Stimulated activated CD4-positive, alpha-beta T cell treated with anti-CD3 and anti-CD28 coated beads, TNF-alpha, amount 100 ng/mL, for 48 hours (primary cell): Measurements from ENCODE around the gene LTBP1.

Source experiments
- DNase-seq, 3 donors: peaks; one replicate each; pipeline ENCODE4 v3.0.0-alpha.2; 2020; ENCODE audit warnings: low read depth in 3 of 3

Gene LTBP1

DNA sequence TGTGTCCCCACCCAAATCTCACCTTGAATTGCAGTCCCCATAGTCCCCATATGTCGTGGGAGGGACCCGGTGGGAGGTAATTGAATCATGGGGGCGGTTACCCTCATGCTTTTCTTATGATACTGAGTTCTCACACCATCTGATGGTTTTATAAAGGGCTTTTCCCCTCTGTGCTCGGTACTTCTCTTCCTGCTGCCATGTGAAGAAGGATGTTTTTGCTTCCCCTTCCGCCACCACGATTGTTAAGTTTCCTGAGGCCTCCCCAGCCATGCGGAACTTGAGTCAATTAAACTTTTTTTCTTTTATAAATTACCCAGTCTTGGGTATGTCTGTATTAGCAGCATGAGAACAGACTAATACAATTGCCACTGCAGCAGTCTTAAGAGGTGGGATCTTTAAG lies 134.9 kb downstream of the LTBP1 start:
- DNase-seq: no peak

DNA sequence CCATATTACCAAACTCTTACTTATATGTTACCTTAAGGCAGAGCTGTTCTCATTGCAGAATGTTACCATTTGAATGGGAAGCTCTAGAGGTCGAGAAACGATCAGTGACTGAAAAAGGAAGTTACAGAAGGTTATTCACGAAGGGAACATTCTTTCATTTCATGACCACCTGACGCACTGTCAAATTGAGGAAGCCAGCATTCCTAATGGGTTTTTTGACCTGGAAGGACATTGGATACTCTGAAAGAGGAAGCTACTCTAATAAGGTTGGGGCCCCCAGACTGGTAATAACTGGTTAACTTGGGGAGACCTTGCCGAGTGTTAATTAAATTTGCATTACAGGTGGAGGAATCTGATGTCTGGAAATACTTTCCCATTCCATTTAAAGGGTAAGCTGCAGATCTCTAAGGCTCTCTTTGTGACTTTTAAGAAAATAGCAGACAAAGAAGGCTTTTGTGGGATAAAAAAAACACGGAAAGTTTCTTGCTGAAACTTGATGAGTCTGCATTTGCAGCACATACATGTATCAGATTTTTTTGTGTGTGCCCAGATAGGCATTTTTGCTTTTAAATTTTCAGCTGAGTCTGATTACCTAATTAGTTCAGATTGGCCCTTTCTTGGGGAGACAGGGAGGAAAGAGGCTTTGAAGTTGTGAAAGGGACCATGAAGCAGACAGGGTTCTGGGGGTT lies 137.1 kb downstream of the LTBP1 start:
- DNase-seq: no peak

DNA sequence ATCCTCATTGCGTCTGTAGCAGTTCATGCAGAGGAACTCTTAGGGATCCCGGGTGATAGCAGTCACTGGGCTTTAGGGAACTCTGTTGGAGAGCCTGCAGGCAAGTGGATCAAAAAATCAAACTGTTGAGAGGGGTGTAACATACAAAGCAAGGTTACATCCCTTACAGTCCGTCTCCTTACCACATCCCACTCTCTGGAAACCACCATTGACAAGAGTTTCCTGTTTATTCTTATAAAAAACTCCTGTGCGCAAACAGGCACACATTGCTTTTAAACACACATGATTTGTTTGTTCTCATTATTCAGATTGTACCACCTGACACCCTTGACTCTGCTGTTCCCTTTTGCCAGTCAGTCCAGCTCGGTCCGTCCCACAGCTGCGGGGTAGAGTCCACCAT lies 137.7 kb downstream of the LTBP1 start:
- DNase-seq: no peak

DNA sequence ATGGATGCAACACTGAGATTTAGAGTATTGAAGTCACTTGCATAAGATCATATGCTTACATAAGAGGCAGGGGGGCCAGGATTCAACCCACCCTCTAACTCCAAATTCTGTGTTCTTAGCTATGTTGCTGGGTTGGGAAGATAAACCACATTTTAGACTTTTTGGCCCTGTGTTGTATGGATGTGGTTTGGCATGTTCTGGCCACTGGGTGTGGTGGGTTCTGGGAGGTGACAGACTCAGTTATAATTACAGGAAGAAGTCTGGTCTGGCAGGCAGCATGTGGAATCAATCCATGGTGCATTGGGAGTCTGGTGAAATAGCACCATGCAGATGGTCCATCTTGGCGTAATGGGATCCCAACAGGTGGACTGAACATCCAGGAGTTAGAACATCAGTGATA lies 138.9 kb downstream of the LTBP1 start:
- DNase-seq: no peak

DNA sequence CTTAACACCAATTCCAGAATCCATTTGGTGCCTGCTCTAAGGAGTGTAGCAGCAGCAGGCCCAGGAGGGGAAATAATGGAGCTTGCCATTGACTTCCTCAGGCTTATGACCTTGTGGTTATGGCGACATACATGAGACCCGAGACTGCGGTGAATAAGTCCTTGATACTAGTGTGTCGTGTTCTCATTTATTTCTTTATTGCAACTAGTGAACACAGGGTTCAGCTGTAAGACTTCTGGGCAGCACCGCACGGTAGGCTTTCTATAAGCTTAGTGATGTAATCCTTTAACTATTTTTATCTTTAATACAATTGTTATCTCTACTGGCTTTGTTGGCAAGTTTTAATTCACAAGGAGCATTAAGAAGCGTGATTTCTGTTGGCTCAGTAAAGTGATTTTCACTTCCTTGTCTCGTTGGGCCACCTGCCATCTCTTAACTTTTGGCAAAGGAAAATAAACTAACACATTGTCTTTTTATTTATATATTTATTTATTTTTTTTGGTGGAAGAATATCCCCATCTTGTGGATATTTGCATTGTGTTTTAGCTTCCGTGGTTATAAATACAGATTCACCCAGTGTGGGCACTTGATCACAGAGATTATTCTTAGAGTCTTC lies 139.8 kb downstream of the LTBP1 start:
- DNase-seq: no peak

DNA sequence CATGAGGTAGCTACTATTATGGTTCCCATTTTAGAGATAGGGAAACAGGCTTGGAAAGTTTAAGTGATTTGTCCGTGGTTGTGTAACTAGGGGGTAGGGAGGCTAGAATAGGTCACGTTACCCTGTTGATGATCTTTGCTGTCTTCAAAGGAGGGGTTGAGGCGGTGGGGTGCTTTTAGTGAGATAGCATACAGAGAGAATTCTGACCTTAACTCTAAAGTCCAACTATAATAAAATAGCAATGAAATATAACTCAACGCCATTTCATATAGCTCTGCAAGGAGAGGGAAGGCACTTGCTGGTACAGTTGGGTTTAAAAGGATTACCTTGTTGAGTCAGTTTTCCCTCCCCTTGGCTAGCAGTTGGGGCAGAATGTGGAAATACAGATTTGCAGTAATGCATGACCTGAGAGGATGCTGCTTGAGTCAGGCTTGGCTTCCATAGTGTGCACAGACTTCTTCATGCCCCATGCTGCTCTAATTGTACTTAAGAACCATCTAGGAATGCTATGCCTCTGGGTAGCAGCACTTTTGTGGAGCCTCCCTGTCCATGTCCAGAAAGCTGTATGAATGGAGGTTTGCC lies 143.9 kb downstream of the LTBP1 start:
- DNase-seq: no peak

DNA sequence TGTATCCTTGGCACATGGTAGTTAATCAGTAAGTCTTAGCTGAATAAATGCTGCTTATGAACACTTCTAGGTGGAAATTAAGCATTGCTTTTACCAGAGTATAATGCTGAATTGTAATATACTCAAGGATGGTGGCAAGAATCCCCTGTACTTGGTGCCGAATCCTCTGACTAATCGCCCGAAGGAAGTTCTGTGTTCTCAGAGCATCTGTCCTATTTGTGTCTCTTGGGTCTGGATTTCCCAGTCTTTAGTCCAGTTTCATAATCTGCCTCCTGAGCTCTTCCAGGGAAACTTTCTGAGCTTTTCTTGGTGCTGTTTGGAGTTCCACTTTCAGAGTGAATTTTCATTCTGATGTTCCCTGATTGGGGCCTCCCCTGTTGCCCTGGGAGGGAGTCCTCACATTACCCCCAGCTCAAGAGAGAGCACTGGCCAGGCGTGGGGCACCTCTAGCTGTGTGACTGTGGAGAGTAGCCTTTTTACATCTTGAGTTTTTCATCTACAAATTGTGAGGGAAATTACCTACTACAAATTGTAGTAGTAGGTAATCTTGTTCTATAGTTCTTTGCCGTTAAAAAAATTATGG lies 144.9 kb downstream of the LTBP1 start:
- DNase-seq: no peak

DNA sequence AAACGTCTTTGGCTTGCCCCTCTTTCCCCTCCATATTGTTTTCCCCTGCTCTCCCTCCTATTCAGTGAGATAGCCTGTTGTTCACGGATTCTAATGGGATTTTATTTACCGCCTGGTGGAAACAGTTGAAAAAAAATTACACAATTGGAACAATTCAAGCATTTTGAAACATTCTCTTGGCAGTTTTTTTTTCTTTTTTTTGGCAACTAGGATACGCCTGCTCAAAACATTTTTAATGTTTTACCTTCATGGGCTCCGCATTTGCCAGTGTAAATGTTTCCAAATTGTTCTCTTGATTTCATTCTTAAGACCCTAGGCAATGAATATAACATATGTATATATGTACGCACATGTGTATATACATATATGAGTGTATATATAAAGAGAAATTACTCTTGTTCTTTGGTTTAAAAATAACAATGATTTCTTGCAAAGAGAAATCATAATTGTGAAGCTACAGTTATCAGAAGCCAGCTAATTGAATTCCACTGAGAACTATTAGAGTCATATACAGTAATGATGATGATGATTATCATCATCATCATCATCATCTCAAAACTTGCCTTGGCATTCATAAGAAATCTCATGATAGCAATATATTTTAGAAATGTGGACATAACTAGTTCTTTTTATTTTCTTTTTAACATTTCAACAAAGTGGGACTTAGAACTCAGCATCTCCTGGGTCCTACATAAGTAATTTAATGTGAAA lies 146.7 kb downstream of the LTBP1 start:
- DNase-seq: no peak

DNA sequence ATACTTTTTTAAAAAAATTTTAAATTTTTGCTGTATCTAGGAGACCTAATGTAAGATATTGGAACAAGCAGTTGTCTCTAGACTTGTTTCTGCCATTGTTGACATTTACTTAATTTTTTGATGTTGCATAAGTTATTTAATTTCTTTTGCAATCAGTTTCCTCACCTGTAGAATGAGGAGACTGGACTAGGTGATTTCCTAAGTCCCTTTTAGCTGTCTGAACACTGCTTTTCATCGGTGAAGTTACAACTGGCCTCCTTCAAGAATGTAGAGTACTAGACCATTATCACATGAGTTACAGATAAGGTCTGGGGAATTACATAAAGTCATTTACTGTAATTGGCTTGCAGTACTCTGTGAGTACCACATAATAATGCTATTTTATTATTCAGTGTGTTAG lies 147.6 kb downstream of the LTBP1 start:
- DNase-seq: no peak

DNA sequence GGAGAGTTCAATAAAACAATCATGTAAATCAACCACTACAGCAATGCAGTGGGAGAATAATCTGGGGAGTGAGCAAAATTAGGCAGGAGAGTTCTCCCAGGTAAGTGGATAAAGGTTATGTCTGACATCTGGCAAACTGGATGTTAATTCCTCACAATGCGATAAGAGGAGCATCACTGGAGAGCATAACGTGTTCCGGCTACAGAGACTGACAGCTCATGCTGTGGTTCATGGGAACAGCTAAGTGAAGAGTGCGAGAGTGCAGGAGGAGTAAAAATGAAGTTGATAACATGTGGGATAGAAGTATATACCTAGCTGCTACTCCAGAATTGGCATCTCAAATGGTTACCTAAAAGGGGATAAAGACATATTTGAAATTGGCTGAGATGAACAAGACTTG lies 153.2 kb downstream of the LTBP1 start:
- no peak for DNase-seq

DNA sequence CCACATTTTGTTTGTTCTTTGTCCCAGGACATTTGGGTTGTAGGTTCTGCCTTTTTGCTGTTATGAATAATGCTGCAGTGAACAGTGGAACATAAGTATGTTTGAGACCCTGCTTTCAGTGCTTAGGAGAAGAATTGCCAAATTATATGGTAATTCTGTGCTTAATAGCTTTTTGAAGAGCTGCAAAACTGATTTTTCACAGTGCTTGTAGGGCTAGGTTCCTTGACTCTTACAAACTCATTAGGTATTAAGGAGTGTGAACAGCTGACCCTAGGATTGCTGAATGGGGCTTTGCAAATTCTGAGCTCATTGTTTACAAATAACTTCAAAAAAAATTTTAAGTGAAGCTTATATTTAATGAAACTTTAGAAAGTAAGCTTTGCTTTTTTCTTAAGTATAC lies 154.2 kb downstream of the LTBP1 start:
- DNase-seq: no peak

DNA sequence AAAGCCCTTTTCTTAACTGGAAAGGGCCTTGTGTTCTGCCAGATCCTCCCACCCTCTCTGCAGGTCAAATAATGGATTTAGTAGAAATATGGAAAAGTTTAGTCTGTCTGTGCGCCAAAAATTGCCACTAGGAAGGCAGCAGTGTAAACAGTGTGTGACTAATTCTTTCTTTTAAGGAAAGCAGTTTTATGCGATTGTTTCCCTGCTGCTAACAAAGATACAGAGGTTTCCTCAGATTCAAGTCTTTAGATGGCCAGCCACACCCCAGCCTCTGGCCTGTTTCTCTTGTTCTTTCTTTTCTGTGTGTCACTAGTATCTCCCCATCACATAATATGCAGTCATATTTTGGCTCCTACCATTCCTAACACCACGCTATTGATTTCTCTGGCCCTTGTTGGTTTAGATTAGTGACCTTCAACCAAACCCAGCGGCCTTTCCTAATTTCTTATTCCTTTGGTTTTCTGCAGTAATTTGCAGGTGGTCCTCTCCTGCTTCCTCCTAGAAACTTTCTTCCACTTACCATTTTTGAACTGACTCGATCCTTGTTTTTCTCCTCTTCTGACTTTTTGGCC lies 157.4 kb downstream of the LTBP1 start:
- DNase-seq: no peak

DNA sequence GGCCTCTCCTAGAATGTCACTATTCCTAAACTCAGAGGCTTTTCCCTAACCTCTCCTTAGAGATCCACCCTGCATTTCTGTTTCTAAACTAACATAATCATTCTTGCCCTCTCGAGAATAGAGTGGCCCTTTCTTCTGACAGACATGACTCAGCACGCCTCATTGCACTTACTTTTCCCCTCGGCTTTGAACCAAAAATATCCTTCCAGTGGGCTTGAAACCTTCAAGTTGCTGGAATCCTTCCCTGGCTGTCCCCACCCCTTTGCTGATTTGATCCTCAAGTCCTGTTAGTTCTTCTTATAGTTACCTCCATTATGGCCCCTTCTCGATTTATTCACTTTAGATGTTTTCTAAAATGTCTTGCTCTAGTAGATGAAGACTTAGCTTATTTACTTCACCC lies 158.0 kb downstream of the LTBP1 start:
- no peak for DNase-seq

DNA sequence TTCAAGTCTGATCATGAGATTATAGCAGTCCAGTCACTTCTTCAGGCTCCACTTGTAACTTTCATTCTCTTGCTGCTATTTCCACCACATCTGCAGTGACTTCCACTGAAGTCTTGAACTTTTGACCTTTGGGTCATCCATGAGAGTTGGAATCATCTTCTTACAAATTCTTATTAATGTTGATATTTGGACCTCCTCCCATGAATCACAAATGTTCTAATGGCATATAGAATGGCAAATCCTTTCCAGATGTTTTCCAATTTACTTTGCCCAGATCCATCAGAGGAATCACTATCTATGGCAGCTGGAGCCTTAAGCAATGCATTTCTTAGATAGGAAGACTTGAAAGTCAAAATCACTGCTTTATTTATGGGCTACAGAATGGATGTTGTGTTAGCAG lies 159.4 kb downstream of the LTBP1 start:
- no peak for DNase-seq

DNA sequence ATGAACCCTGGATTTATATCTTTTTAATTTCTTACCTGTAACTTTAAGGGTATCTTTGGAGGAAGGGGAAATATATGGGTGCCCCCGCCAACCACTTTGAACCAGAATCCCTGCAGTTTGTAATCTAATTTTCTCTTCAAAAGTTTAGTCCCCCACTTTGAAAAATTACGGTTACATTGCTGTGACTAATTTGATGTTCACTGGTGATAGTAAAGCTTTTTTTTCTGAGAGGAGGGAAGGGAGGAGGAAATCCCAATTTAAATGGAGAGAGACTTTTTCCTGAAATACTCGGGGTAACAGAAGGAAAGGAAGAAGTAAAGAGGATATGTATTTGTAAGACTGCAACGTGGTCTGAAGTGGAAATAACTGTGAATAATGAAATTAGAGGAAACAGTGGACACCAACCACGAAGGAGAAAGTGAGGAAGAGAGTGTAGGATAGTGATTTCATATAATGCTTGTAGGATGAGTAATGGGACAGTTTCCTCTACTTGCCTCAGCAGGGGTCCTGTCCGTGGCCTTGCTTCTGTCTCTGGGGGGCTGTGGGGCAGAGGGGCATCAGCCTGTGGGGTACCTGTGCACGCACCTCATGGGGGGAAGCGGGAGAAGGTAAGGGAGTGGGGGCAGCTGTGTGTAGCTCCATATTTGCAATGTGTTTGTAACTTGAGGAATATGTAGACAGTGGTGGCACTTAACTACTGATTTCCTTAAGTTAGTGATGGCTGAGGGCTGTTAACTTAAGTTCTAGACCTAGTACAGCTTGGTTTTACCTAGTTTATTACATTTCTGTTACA lies 161.1 kb downstream of the LTBP1 start:
- no peak for DNase-seq

DNA sequence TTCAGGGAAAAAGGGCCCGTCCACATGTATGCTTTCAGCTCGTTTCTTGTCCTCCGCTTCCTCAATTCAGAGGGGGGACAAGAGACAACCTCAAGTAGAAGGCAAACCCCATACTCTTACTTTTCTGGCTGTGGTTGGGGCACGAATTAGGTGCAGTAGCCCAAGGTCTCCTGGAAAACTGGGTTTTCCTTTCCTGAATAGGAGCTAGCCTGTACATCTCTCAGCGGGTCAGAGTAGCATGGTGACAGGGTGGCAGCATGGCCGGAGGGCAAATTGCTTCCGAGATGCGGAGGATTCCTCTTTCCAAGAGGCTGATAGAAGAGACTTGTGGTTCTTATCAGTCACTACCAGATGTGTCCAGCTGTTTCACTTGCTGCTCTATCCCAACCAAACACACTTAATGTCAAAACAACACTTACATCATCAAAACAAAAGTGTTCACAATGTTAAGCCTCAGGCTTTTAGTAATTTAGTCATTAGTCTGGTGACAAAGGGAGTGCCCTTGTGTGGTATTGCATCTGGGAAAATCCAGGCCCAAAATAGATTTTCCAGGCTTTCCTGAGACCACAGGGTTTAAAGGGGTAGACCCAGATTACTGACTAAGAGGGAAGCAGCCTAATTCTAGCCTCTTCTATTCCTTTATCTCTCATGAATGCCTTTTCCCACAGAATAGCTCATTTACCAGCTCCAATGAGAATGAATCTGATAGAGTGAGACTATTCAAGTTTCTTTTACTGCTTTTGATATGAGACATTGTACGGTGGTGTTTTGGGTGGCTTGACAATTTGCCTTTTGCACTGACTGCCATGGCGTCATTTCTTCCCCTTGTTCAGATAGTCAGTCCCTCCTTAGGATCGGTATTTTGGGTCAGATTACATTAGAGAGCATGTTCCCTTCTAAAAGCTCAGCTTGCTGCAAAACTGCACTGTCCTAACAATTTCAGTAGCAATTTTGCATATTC lies 162.0 kb downstream of the LTBP1 start:
- no peak for DNase-seq

DNA sequence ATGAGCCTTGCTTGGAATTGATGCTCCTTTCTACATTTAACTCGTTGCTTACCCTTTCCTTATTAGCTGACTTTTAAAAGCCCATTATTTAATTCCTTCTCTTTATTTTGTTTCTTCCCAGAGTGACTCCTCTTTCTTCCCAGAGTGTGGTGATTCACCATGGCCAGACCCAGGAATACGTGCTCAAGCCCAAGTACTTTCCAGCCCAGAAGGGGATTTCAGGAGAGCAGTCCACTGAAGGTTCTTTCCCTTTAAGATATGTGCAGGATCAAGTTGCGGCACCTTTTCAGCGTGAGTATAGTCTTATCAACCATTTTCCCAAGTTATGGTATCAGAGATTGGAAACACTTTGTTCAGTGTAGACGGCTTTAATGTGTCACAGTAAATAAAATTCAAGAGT lies 163.7 kb downstream of the LTBP1 start:
- no peak for DNase-seq

DNA sequence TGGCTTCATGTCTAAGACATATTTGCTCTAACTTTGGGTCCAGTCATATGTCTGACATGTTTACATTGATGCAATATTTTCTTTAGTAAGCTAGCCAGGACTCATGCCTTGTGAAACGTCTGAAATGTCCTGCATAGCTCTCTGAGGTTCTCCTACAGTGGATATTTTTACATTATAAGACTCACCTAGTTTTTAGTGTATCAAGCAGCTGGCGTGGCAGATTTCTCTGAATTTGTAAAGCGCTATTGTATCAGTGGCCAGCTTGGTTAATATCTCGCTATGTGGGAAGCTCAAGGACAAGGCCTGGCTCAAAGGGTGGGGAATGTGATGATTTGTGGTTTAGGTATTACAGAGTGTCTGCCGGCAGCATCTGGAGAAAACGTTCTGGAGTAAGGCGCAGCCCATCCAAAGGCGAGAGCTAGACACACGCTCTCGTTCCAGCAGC lies 164.3 kb downstream of the LTBP1 start:
- no peak for DNase-seq

DNA sequence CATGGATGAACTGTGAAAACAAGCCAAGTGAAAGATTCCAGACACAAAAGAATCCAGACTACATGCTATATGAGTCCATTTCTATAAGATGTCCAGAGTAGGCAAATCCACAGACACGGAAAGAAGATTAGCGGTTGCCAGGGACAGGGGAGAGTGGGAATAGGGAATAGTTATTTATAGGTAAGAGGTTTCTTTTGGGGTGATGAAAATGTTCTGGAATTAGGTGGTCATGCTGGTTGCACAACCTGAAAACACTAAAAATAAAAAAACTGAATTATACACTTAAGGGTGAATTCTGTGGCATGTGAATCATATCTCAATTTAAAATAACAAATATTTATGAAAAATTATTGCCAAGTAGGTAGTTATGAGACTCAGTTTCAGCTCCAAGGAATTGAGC lies 168.4 kb downstream of the LTBP1 start:
- DNase-seq: no peak

DNA sequence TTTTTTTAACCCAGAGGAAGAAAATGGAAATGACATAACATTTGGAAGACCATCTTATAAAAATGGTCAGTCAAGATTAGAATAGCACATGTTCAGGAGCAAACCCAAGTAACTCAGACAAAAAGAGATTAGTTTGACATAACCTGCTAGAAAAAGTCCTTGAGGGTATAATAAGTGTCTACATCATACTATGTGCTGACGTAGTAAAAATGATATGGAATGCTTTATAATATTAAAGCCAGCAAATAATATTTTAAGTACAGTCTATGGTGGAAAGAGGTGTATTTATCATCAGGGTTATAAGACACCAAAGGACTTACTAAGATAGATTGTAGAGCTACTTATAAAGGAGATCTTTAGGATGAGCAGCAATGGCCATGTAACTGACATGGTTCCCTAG lies 169.0 kb downstream of the LTBP1 start:
- DNase-seq: no peak
